Osteoblast (primary cell): ENCODE measurements around the gene KLHL20. TPM values are rescaled to one million over a fixed set of nuclear protein-coding genes. Genes with fewer than 3 reads are reported as not detected.
"Not testable (repeated sequence)": the region's sequence is repeated elsewhere in the genome, so short reads cannot be mapped to it uniquely, and the experiment has no call there.

Source experiments
- DNase-seq: peaks from one replicate; pipeline ENCODE4 v3.0.0; 2011; ENCODE audit warnings: low spot score, mixed read lengths; ENCODE audit not compliant: insufficient read length; ENCODE audit errors: missing footprints
- H2AFZ ChIP-seq: 2 replicates; pipeline ENCODE4 v1.6.0; 2011; ENCODE audit warnings: mild to moderate bottlenecking, low read length
- H3K27ac ChIP-seq: 2 replicates; pipeline ENCODE4 v1.5.1; 2011; ENCODE audit warnings: mild to moderate bottlenecking, low read depth, low read length, moderate library complexity
- H3K27me3 ChIP-seq: 2 replicates; pipeline ENCODE4 v1.6.0; 2012; ENCODE audit warnings: mild to moderate bottlenecking, control low read depth, inconsistent platforms, low read length, moderate library complexity; ENCODE audit not compliant: insufficient read depth
- H3K36me3 ChIP-seq: 2 replicates; pipeline ENCODE4 v1.5.1; 2011; ENCODE audit warnings: mild to moderate bottlenecking, low read length, control low read depth, moderate library complexity; ENCODE audit not compliant: insufficient read depth
- H3K4me1 ChIP-seq: 2 replicates; pipeline ENCODE4 v1.5.1; 2011; ENCODE audit warnings: mild to moderate bottlenecking, low read length, control low read depth, moderate library complexity; ENCODE audit not compliant: insufficient read depth
- H3K4me2 ChIP-seq: 2 replicates; pipeline ENCODE4 v1.6.0; 2011; ENCODE audit warnings: mild to moderate bottlenecking, low read length; ENCODE audit not compliant: insufficient read depth
- H3K4me3 ChIP-seq: fragments of 200-600 bp; sonication (generic); 3 replicates; pipeline ENCODE4 v1.5.1; 2012; ENCODE audit warnings: mild to moderate bottlenecking, low read length, inconsistent platforms; ENCODE audit not compliant: insufficient read depth
- H3K79me2 ChIP-seq: 2 replicates; pipeline ENCODE4 v1.6.0; 2012; ENCODE audit warnings: mild to moderate bottlenecking, low read length, control low read depth, inconsistent platforms; ENCODE audit not compliant: insufficient read depth
- H3K9me3 ChIP-seq: 2 replicates; pipeline ENCODE4 v1.5.1; 2011; ENCODE audit warnings: low read depth, low read length, control low read depth
- H4K20me1 ChIP-seq: 2 replicates; pipeline ENCODE4 v1.6.0; 2012; ENCODE audit warnings: mild to moderate bottlenecking, low read length, control low read depth; ENCODE audit not compliant: insufficient read depth
- total RNA-seq: library from RNA; depleted of rRNA; stranded (reverse); fragments of >200 nt; gene quantifications from 2 replicates; pipeline ENCODE4 v1.2.3, GENCODE V29; 2012
- TF ChIP-seq, protein P1 (sequence below): IDR thresholded peaks from 2 replicates; pipeline ENCODE4 v1.5.1; 2011; ENCODE audit warnings: mild to moderate bottlenecking, low read depth, low read length, moderate library complexity; ENCODE audit errors: extremely low read depth

The KLHL20 gene
- total RNA-seq, 1 donor = 26.4 TPM

DNA sequence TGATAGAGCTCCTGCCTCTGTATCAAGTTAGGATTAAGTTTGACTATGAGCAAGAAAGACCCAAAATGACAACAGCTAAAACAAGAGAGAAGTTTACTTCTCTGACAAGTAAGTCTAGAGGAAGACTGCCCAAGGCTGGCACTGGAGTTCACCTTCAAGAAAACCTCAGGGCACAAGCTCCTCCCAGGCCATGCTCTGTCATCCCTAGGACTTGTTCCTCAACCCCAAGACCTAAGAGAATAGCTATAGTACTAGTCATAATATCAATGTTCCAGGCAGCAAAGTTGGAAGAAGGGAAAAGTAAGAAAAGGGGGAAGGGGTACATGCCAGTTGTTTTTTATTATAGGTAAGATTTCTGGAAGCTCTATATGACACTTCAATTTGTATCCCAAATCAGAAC is 83.3 kb downstream of the KLHL20 start:
- no peaks in the 10 kb centered on the region for H4K20me1 ChIP-seq

DNA sequence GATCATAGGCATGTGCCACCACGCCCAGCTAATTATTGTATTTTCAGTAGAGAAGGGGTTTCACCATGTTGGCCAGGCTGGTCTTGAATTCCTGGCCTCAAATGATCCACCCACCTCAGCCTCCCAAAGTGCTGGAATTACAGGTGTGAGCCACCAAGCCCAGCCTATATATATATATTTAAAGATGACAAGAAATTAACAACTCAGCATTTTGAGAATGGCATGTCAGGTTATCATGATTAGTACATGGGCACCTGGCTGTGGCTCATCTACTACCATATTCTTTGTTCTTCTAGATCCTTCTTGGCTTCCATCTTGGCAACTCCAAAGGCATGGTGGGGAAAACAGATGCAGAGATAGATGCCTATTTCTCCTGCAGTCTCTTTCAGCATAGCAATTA is 85.2 kb downstream of the KLHL20 start:
- not testable (repeated sequence) for H3K79me2 ChIP-seq, H3K27ac ChIP-seq, H3K4me2 ChIP-seq, H2AFZ ChIP-seq, H3K4me3 ChIP-seq, H4K20me1 ChIP-seq, H3K27me3 ChIP-seq, DNase-seq, H3K4me1 ChIP-seq, H3K9me3 ChIP-seq
- H3K36me3 ChIP-seq = peaks cover 12% of the 10 kb centered on the region

More for the DNA sequence above, 83.3 kb downstream of the KLHL20 start:
- H3K4me1 ChIP-seq = no peaks in the 10 kb centered on the region
- peaks cover 10% of the 10 kb centered on the region for H3K36me3 ChIP-seq
- no peak overlapping the region for H2AFZ ChIP-seq
- H3K27ac ChIP-seq = no peak overlapping the region
- H3K4me3 ChIP-seq = no peak overlapping the region
- H3K4me2 ChIP-seq = no peak overlapping the region
- no peaks in the 10 kb centered on the region for H3K9me3 ChIP-seq
- H3K79me2 ChIP-seq = peaks cover 3% of the 10 kb centered on the region
- TF ChIP-seq, protein P1, sequence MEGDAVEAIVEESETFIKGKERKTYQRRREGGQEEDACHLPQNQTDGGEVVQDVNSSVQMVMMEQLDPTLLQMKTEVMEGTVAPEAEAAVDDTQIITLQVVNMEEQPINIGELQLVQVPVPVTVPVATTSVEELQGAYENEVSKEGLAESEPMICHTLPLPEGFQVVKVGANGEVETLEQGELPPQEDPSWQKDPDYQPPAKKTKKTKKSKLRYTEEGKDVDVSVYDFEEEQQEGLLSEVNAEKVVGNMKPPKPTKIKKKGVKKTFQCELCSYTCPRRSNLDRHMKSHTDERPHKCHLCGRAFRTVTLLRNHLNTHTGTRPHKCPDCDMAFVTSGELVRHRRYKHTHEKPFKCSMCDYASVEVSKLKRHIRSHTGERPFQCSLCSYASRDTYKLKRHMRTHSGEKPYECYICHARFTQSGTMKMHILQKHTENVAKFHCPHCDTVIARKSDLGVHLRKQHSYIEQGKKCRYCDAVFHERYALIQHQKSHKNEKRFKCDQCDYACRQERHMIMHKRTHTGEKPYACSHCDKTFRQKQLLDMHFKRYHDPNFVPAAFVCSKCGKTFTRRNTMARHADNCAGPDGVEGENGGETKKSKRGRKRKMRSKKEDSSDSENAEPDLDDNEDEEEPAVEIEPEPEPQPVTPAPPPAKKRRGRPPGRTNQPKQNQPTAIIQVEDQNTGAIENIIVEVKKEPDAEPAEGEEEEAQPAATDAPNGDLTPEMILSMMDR = no peak
- H3K27me3 ChIP-seq = no peaks in the 10 kb centered on the region
- no peak for DNase-seq

DNA sequence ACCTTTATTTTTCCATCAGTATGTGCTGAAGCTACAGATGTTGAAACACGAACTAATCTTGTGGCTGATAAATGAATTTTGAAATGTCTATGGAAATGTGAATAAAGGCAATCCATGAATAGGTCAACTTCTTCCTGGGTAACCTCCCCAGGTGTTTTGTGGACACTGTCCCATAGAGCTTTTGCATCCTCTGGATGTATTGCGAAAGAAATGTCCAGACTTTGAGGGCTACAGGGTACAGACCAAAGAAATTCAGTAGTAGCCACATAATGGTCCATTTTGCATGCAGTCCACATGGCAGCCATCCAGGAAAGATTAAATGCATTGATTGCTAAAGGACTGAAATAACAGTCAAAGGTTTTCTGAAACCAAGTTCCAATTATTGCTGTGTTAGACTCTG is 88.2 kb downstream of the KLHL20 start:
- no peaks in the 10 kb centered on the region for H3K9me3 ChIP-seq
- no peak overlapping the region for H2AFZ ChIP-seq
- no peaks in the 10 kb centered on the region for H4K20me1 ChIP-seq
- no peak overlapping the region for H3K27ac ChIP-seq
- no peak overlapping the region for H3K4me3 ChIP-seq
- H3K27me3 ChIP-seq = no peaks in the 10 kb centered on the region
- H3K79me2 ChIP-seq = peaks cover 4% of the 10 kb centered on the region
- no peak overlapping the region for H3K4me2 ChIP-seq
- H3K36me3 ChIP-seq = peaks cover 31% of the 10 kb centered on the region
- DNase-seq = no peak
- TF ChIP-seq, protein P1 = no peak
- no peaks in the 10 kb centered on the region for H3K4me1 ChIP-seq

DNA sequence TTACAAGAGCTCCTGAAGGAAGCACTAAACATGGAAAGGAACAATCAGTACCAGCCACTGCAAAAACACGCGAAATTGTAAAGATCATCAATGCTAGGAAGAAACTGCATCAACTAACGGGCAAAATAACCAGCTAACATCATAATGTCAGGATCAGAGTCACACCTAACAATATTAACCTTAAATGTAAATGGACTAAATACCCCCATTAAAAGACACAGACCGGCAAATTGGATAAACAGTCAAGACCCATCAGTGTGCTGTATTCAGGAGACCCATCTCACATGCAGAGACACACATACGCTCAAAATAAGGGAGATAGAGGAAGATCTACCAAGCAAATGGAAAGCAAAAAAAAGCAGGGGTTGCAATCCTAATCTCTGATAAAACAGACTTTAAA is 98.9 kb downstream of the KLHL20 start:
- not testable (repeated sequence) for H2AFZ ChIP-seq, H3K4me3 ChIP-seq, H3K27me3 ChIP-seq, H3K4me1 ChIP-seq, H3K9me3 ChIP-seq, H3K4me2 ChIP-seq, H3K36me3 ChIP-seq, H3K27ac ChIP-seq, DNase-seq, H4K20me1 ChIP-seq
- peaks cover 62% of the 10 kb centered on the region for H3K79me2 ChIP-seq

DNA sequence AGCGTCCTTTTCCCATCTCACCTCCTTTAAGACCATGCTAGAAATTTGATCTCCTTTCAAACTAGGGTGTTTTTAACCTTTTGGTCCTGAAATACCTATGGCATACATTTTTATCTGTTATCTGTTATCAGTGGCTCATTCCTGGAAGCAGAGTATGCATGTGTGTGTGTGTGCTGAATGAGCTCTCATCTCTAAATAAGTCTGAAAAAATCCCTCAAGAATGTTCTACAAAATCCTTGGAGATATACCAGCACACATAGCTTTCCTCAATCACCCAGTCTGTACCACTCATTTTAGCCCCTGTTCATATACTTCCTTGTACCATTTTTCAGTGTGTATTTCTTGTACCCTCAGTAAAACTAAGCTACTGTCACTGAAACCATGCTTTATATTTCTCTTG is 103.7 kb downstream of the KLHL20 start:
- H3K27ac ChIP-seq = no peak overlapping the region
- H3K36me3 ChIP-seq = peaks cover 5% of the 10 kb centered on the region
- H3K4me3 ChIP-seq = no peak overlapping the region
- peaks cover 9% of the 10 kb centered on the region for H3K4me1 ChIP-seq
- TF ChIP-seq, protein P1 = no peak
- H2AFZ ChIP-seq = no peak overlapping the region
- H3K27me3 ChIP-seq = no peaks in the 10 kb centered on the region
- no peak for DNase-seq
- peaks cover 84% of the 10 kb centered on the region for H3K79me2 ChIP-seq
- no peak overlapping the region for H3K4me2 ChIP-seq
- H3K9me3 ChIP-seq = no peaks in the 10 kb centered on the region
- no peaks in the 10 kb centered on the region for H4K20me1 ChIP-seq
